Kidney (tissue), 14 donors: ENCODE results near the gene SLC1A7. TPM values are rescaled to one million over a fixed set of nuclear protein-coding genes. Genes with fewer than 3 reads are reported as not detected.

Experiments used
- DNase-seq, 5 donors: peaks; one replicate each; pipeline ENCODE4 v3.0.0-alpha.2; 2013 to 2020
- FAIRE-seq: peaks from 2 replicates; lab custom pipeline; 2012; peaks lifted over from hg19 to GRCh38; lab: Jason Lieb, UNC
- H3K27ac ChIP-seq, 2 donors: one replicate each; pipeline ENCODE4 v1.7.0; 2013; ENCODE audit warnings: low read depth in 2 of 2, low read length in 2 of 2, inconsistent platforms in 1 of 2
- H3K27me3 ChIP-seq: one replicate; pipeline ENCODE4 v1.7.1; 2013; ENCODE audit warnings: low read length, inconsistent platforms; ENCODE audit not compliant: control insufficient read depth, insufficient read depth
- H3K36me3 ChIP-seq, 3 donors: one replicate each; pipeline versions ENCODE4 v1.7.0 to v1.7.1; 2013; ENCODE audit warnings: low read length in 3 of 3, control low read depth in 1 of 3, inconsistent platforms in 1 of 3; ENCODE audit not compliant: insufficient read depth in 3 of 3, control insufficient read depth in 2 of 3
- H3K4me1 ChIP-seq, 3 donors: one replicate each; pipeline versions ENCODE4 v1.7.0 to v1.7.1; 2013; ENCODE audit warnings: low read length in 3 of 3, inconsistent platforms in 1 of 3, low read depth in 1 of 3; ENCODE audit not compliant: control insufficient read depth in 2 of 3, insufficient read depth in 2 of 3
- H3K4me3 ChIP-seq, 3 donors: one replicate each; pipeline versions ENCODE4 v1.7.0 to v1.8.1; 2013; ENCODE audit warnings: low read length in 3 of 3, control low read depth in 1 of 3, inconsistent platforms in 1 of 3
- H3K9ac ChIP-seq, 3 donors: one replicate each; pipeline versions ENCODE4 v1.7.0 to v1.7.1; 2013; ENCODE audit warnings: low read length in 3 of 3, control low read depth in 1 of 3, inconsistent platforms in 1 of 3
- H3K9me3 ChIP-seq, 3 donors: one replicate each; pipeline versions ENCODE4 v1.7.0 to v1.7.1; 2013; ENCODE audit warnings: low read length in 3 of 3, control low read depth in 1 of 3, inconsistent platforms in 1 of 3; ENCODE audit not compliant: control insufficient read depth in 2 of 3, insufficient read depth in 1 of 3
- intact Hi-C: fragments of 100-400 bp; cut with DNase I; formaldehyde crosslinking; loops from one replicate; pipeline ENCODE4 v1.11.1; 2022
- polyA plus RNA-seq: library from polyadenylated mRNA; stranded (reverse); fragments of 350-450 nt; fragmentation: Illumina TruSeq; extraction: RNeasy Lipid Tissue Mini Kit (QIAGEN cat#74804); gene quantifications from one replicate; pipeline ENCODE4 v1.2.3, GENCODE V29; 2014; ENCODE audit warnings: low read depth, low replicate concordance; ENCODE audit not compliant: insufficient read depth
- total RNA-seq: library from RNA; stranded (reverse); fragmentation: NEBNext Ultra II Directional; extraction: Animal tissue kit (Norgen Biotek cat#: 25700); gene quantifications from one replicate; pipeline ENCODE4 v1.2.1, GENCODE V29; 2021
- TF ChIP-seq, protein P1 (sequence below): IDR thresholded peaks from 3 replicates; pipeline ENCODE4 v1.5.1; 2012; ENCODE audit warnings: mild to moderate bottlenecking, moderate library complexity, borderline replicate concordance; ENCODE audit not compliant: insufficient read depth; ENCODE audit errors: extremely low read depth
- donor health status: control.
- donor health status: control.
- donor health status: control.
- donor health status: control.
- donor health status: control.
- donor health status: DM: yes; HTN: yes; CAD: no.
- donor health status: Normal renal cell carcinoma (clear cell type).

Gene SLC1A7
- total and polyA plus RNA-seq, 2 donors from 2014 or later = 1.0 TPM; not detected in 1

DNA sequence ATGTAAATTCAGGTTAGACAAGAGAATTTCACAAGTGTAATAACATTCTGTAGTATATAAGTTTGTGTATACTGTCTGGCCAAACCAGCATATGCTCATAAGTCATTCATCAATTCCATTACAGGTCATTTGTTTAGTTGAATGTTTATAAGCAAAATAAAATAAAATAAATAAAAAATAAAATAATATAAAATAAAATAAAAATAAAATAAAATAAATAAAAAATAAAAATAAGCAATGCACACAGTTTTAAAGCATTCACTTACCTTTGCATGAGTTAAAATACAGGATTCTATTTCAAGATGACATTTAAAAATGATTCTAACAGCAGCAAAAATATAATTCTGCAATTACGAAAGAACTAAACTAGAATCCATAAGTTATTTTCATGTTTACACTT is 70.5 kb downstream of the SLC1A7 start:
- no peak overlapping the region for H3K9ac ChIP-seq
- no peaks in the 10 kb centered on the region for H3K27me3 ChIP-seq
- no peaks in the 10 kb centered on the region for H3K9me3 ChIP-seq
- intact Hi-C loops = no loop called here
- H3K4me1 ChIP-seq = no peaks in the 10 kb centered on the region
- DNase-seq (no peak), FAIRE-seq (peak; percentile 91)
- no peak overlapping the region for H3K27ac ChIP-seq
- TF ChIP-seq, protein P1, sequence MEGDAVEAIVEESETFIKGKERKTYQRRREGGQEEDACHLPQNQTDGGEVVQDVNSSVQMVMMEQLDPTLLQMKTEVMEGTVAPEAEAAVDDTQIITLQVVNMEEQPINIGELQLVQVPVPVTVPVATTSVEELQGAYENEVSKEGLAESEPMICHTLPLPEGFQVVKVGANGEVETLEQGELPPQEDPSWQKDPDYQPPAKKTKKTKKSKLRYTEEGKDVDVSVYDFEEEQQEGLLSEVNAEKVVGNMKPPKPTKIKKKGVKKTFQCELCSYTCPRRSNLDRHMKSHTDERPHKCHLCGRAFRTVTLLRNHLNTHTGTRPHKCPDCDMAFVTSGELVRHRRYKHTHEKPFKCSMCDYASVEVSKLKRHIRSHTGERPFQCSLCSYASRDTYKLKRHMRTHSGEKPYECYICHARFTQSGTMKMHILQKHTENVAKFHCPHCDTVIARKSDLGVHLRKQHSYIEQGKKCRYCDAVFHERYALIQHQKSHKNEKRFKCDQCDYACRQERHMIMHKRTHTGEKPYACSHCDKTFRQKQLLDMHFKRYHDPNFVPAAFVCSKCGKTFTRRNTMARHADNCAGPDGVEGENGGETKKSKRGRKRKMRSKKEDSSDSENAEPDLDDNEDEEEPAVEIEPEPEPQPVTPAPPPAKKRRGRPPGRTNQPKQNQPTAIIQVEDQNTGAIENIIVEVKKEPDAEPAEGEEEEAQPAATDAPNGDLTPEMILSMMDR = no peak
- no peak overlapping the region for H3K4me3 ChIP-seq
- H3K36me3 ChIP-seq = no peaks in the 10 kb centered on the region

DNA sequence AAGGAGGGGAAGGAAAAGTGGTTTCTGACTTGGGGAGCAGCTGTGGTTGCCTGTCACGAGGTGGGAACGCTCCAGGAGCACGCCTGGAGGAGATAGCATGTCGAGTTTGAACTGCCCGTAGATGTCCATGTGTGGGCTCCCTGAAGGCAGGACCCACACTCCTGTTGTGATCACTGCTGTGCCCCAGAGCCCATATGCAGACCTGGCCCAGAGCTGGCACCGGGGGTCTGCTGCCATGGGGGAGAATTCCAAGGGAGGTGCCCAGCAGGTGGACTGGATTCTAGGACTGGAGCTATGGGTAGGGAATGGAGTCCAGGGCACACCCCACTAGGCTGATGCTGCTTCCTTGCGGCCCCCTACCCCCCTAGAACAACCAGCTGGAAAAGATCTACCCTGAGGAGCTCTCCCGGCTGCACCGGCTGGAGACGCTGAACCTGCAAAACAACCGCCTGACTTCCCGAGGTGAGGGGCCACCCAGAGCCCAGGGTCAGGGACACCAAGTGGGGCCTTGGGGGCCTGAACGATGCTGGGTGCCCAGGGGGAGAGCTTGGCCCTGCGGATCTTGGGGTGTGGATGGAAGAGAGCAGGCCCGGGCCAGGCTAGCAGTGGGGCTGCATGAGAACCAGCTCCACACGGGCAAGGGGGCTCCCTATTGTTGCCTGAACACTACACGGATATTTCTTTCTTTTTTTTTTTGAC is 71.1 kb downstream of the SLC1A7 start:
- FAIRE-seq (no peak), DNase-seq (peak in 1 of 5 donors; percentile 75)
- intact Hi-C loops = no loop called here

GRCh38 chr1:53070621-53071020 is 71.8 kb downstream of the SLC1A7 start:
- Histone ChIP-seq H3K9ac (no peak overlapping the region), H3K36me3 (no peaks in the 10 kb centered on the region), H3K9me3 (no peaks in the 10 kb centered on the region), H3K4me3 (no peak overlapping the region), H3K4me1 (no peaks in the 10 kb centered on the region), H3K27ac (no peak overlapping the region), H3K27me3 (no peaks in the 10 kb centered on the region)
- FAIRE-seq (no peak), DNase-seq (peak in 1 of 5 donors; percentile 47)
- intact Hi-C loops = no loop called here
- TF ChIP-seq, protein P1 = no peak

More for the DNA sequence above, 71.1 kb downstream of the SLC1A7 start:
- TF ChIP-seq, protein P1 = no peak
- Histone ChIP-seq H3K9me3 (no peaks in the 10 kb centered on the region), H3K27ac (no peak overlapping the region), H3K4me1 (no peaks in the 10 kb centered on the region), H3K4me3 (no peak overlapping the region), H3K36me3 (no peaks in the 10 kb centered on the region), H3K27me3 (no peaks in the 10 kb centered on the region), H3K9ac (no peak overlapping the region)
